Measurements from ENCODE around the gene PGM3.
A peak's percentile ranks its signal among the peaks of the same experiment; 100 is the strongest.

PGM3 gene

DNA sequence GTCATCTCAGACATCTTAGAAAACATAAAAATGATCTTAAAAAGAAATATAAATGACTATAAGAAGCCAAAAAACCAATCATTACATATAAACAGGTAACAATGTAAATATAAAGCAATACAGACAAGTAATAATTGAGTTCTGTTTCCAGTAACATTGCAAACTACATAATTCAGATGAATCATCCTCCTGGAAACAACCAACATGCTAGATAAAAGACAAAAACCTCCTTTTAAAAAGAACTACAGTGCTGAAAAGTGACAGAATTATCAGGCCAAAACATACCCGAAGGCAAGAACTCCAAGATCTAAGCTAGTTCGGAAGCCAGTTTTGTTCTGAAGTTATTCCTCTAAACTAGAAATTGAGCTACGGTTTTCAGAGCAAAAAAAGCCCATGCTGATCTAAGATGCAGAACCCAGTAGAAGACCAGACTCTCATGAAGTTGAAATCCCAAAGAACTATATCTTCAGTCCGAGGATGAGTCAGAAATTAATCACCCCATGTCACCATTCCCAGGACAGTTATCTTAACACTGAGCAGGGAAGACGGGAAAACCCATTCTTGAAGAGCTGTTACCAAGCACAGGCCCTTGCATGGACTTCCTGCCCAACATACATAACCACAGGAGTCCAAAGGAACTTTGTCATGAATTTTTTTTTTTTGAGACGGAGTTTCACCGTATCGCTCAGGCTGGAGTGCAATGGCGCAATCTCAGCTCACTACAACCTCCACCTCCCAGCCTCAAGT is 9.8 kb downstream of the PGM3 start:
- DNase-seq = no peak

DNA sequence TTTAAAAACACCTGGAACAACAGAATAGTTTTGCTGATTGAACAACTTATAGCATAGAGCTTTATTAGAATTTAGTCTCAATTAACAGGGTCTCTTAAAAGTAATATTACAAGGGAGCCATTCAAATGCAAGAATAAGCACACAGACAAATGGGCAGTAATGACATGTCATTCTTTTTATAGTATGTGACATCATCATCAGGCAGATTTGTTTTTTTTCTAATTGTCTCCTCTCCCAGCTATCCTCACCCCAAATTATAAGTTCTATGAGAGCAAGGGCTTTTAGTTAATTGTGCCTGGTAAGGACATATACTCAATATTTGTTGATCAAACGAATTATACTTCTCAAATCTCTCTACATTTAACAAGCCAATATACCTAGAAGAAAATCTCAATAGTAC is 11.0 kb downstream of the PGM3 start:
- DNase-seq = no peak

DNA sequence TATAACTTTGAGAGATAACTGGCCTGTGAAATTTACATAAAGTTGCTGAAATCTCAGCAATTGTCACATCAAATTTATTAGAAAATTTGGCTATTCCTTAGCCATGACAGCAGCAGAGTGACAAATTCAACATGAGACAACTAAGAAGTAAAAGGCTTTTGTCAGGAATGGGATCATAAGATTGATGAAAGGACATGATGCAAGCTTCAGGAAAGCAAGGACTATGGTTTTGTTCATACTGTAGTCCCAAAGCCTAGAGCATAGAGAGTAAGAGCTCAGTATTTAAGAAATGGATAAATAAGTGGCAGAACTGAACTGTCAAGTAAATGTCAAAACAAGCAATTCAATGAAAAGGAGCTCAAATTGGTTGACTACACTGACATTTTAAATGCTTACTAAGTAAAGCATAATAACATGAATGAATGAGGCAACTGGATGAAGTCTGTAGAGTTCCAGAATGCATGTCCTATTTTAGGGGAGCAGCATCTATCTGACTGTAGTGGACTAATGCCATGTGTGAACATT is 12.6 kb downstream of the PGM3 start:
- DNase-seq = no peak

DNA sequence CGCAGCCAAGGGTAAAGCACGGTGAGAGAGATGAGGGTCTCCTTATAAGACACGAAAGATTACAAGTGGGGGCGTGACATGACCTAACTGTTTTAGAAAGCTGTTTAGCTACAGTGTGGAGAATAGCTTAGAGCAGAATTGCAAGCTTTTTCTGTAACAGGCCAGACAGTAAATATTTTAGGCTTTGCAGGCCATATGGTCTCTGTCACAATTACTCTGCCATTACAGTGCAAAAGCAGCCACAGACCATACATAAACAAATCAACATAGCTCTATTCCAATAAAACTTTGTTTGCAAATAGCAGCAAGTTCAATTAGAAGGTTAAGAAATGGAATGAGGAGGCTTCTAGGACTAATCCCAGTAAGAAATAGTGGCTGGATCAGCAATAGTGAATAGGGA is 16.8 kb downstream of the PGM3 start:
- no peak for DNase-seq

DNA sequence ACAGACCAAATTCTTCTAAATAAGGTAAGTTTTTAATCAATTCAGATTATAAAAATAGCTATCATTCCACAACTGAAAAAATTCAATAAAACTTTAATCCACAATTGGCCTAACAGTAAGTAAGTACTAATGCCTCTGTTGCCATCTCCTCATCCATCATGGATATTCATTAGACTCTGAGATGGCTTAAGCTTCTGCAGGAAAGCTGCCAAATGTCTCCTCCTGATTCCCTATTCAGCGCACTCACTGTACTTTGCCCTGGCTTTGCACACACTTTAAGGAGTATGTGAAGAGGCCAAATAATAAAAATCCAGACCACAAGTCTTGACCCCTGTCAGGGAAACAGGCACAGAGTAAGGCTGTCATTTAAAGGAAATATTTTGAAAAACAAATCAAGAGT is 23.6 kb downstream of the PGM3 start:
- no peak for DNase-seq

DNA sequence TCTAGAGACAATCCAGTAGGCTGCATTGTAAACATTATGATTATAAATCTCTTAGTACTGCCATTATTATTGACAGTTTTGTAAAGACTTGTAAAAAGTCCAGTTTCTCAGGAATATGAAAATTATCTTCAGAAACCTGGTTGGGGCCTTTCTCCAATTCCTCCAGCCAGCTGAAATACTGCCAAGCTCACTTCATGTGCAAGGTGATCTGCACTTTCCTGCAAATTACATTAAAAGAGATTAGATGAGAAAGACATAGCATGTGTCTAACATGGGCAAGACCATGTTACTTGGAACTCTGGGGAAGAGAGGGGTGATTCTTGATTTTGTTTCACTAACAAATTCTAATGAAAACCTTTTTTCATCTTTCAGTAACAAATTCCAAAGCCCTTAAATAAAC is 24.0 kb downstream of the PGM3 start:
- no peak for DNase-seq

DNA sequence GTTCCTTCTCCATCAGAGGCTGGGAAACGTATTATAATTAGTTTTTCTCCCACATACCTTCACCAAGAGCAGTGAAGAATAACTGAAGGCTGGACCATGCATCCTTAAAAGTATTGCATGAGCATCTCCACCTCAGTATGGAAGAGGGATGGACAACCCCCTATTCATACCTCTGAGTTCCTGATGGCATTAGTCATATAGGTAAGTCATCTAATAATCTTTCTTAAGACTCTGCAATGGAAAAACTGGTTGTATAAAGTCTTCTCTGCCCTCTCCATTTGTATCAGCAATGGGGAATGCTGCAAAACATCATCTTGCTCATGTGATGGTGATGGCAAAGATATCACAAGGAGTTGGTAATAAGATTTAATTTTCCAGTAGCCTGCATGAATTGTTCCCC is 24.5 kb downstream of the PGM3 start:
- DNase-seq = no peak

DNA sequence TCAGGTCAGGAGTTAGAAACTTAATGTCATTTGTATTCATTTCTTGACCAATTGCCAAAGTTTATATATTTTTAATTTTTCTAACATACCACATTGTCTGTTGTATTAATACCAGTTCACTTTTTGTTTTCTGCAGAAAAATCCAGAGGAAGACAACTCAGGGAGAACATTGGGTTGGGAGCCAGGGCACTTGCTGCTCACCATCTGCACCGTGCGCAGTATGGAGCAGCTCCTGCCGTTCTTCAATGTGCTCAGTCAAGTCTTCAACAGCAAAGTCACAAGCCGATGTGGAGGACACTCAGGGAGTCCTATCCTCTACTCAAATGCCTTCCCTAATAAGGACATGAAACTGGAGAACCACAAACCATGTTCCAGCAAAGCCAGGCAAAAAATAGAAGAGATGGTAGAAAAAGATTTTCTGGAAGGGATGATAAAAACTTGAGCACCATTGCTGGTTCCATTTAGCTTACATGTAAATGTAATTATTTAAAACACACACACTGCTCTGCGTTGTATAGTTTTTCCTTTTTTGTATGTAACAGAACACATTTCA is 25.3 kb downstream of the PGM3 start:
- no peak for DNase-seq

DNA sequence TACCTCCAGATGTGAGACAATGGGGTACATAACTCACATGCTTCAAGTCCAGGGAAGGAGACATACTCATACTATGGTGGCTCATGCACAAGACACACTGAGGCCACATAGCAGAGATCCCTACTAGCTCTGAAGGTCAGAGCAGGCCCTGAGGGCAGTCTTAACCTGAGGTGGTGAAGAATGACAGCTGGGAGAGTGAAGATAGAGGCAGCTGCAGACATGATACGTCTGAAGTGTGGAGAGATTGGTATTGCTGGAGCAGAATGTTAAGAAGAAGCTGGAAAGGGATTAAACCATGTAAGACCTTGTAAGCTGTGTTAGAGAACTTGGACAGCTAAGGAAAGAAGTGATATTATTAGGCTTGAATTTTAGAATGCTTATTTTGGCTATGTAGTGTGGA is 32.9 kb downstream of the PGM3 start:
- DNase-seq = no peak

DNA sequence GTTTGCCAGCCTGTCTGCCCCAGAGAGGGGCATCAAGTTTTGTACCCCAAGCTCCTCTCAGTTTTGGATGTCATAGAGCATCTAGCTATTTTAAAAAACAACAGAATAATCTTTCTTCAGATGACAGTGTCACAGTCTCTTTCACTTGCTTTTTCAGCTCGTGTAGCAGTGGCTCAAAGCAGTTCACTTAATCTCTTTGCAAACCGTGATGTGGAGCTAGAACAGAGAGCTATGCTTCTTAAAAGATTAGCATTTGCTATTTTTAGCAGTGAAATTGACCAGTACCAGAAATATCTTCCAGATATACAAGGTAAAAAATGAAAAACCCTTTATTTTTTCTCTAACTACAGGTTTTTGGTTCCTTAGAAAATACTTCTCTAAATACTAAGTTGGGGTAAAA is 37.3 kb downstream of the PGM3 start:
- DNase-seq = no peak

DNA sequence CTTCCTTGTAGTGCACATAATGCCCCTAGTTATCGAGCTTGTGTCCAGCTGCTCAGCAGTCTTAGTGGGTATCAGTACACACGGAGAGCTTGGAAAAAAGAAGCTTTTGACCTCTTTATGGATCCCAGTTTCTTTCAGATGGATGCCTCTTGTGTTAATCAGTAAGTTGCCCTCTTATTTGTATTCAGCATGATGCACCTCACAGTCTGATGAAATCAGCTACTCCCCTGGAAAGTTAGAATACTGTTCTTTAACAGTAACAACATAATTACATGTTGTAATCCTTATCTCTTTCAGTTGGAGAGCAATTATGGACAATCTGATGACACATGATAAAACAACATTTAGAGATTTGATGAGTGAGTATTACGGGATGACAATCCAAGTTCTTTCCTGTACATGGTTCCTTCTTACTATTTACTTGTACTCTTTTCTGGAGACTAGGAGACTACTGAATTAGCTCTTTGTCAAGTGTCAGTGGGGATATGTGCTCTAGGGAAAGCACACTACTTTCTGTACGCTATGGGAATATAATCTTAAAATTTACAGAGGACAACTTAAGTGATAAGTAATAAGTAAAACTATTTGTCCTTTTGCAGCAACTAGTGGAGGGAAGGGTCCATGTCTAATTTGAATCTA is 39.1 kb downstream of the PGM3 start:
- DNase-seq = no peak

DNA sequence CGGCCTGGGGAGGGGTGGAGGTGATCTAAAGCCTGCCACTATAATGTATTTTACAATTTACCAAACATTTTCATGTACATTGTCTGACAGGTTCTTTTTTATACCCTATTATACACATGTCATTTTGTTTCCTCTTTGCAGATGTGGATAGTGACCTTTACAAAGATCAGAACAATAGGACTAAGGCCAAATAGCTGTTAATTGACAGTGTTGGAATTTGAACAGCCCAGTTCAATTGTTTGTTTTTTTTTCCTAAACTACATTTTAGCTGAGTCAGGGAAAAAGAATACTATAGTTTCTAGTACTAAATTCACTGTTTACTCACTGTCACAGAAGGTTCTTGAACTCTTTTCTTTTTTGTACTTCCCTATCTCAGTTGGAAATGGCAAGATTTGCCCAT is 40.2 kb downstream of the PGM3 start:
- no peak for DNase-seq

DNA sequence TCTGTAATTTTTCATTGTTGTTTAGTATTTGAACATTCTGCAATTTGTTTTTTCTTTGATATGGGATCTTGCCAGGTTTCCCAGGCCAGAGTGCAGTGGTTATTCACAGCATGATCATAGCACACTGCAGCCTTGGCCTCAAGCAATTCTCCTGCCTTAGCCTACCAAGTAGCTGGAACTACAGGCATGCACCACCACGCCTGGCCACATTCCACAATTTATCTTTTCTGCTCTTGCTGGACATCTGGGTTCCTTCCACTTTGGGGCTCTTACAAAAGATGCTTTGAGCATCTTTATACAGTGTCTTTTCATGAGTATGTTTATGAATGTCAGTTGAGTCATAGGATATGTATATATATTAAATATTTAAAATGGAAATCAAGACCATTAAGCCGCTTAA is 42.0 kb downstream of the PGM3 start:
- no peak for DNase-seq

DNA sequence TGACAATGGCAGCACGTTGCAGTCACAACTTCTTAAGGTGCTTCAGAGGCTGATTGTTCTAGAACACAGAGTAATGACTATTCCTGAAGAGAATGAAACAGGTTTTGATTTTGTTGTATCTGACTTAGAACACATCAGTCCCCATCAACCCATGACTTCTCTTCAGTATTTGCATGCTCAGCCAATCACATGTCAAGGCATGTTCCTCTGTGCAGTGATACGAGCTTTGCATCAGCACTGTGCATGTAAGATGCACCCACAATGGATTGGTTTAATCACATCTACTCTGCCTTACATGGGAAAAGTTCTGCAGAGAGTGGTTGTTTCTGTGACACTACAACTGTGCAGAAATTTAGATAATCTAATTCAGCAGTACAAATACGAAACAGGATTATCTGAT is 54.3 kb downstream of the PGM3 start:
- DNase-seq = no peak

DNA sequence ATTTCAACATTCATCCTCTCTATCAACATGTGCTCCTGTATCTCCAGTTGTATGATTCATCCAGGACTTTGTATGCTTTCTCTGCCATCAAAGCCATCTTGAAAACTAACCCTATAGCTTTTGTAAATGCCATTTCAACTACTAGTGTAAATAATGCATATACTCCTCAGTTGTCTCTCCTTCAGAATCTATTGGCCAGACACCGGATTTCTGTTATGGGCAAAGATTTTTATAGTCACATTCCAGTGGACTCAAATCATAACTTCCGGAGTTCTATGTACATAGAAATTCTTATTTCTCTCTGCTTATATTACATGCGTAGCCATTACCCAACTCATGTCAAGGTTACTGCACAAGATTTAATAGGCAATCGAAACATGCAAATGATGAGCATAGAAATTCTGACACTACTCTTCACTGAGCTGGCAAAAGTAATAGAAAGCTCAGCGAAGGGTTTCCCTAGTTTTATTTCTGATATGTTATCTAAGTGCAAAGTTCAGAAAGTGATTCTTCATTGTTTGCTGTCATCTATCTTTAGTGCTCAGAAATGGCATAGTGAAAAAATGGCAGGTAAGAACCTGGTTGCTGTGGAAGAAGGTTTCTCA is 54.8 kb downstream of the PGM3 start:
- no peak for DNase-seq

DNA sequence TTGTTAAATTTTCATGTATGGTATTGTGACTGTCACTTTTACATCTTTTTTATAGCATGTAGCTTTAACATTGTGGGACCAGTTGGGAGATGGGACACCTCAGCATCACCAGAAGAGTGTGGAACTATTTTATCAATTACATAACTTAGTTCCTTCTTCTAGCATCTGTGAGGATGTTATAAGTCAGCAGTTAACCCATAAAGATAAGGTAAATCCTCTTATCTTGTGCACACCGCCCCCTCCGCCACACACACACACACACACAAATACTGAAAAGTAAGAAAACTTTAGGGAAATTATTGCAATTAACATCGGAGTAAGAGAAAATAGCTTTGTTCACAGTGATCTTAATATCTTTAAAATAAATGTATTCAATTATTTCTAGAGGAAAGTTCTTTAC is 60.9 kb downstream of the PGM3 start:
- peak; percentile 39 for DNase-seq

DNA sequence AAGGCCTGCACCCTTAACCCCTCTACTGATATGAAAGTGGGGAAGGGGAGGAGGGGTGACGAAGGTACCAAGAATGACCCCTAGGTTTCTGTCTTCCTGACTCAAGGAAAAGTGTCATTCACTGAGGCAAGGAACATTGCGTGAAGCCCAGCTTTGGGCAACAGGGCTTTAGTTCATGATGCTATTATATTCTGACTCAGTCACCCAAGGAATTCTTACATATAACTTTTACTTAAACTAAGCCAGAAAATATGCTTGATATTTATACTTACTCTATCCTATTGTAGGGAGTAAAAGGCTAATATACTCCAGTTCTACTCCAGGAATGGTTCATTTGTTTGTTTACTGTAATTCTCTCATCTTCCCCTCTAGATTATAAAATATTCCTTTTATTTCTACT is 65.1 kb downstream of the PGM3 start:
- no peak for DNase-seq

DNA sequence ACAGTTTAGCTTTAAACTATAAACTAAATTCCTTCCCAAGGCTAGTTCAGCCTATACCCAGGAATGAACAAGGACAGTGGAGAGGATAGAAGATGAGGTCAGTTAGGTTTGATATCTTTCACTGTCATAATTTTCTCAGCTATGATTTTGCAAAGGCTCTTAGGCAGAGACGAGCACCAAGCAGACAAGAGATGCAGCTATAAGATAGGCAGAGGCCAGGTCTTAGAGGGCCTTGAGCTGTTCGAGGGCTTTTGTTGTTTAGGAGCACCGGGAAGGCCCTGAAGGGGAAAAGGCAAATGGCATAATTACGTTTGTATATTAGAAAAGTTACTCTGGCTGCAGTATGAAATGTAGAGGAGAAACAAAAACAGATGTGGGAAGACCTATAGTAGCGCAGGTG is 65.8 kb downstream of the PGM3 start:
- DNase-seq = no peak

DNA sequence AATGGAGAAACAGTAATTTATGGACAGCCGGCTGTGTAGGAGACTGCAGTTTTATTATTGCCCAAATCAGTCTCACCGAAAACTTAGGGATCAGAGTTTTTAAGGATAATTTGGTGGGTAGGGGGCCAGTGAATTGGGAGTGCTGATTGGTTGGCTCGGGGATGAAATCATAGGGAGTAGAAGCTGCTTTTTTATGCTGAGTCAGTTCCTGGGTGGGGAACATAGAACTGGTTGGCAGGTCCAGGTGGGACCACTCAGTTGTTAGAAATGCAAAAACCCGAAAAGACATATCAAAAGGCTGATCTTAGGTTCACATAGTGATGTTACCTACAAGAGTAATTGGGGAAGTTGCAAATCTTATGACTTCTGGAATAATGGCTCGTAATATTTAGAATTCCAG is 66.3 kb downstream of the PGM3 start:
- DNase-seq = no peak

DNA sequence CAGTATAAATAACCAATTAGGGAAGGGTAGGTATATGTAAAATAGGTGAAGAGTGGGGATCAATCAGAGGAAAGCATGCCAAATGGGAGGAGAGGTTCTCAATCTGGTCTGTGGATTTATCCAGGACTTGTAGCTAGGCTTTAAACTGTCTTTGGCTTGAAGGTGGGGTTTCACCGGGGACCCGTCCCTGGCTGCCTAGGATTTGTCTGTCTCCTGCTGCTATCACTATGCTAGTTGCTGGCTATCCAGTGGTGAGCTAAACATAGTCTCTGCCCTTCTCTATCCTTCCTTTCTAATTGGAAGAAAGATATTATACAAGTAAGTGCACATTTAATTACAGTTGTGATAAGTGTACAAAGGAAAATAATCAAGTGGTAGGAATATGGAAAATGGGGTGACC is 66.8 kb downstream of the PGM3 start:
- no peak for DNase-seq

DNA sequence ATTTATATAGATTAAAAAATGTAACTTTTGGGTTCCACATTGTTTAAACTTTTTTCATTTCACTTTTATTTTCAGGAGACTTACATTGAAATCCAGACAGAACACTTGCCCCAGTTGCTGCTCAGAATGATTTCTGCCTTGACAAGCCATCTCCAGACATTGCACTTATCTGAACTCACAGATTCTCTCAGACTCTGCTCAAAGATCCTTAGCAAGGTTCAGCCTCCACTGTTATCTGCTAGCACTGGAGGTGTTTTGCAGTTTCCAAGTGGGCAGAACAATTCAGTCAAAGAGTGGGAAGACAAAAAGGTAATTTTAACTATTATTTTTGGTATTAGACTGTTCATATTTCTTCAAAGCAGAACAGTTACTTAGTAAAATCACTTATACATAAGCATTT is 67.6 kb downstream of the PGM3 start:
- peak; percentile 32 for DNase-seq

DNA sequence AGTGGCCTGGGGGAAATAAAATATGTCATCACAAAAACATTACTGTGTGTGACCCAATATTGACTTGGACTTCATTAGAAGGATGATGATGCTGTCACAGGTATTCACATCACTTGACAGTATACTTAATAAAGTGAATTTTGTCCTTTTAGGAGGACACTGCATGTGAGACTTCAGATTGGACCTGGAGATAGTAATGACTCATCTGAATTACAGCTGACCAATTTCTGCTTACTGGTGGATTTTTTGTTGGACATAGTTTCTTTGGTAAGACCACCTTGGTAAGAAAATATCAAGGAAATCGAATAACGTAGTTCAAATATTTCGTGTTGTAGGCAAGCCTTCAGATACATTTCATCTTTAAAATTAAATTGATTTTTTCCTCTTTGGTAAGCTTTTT is 68.5 kb downstream of the PGM3 start:
- no peak for DNase-seq

DNA sequence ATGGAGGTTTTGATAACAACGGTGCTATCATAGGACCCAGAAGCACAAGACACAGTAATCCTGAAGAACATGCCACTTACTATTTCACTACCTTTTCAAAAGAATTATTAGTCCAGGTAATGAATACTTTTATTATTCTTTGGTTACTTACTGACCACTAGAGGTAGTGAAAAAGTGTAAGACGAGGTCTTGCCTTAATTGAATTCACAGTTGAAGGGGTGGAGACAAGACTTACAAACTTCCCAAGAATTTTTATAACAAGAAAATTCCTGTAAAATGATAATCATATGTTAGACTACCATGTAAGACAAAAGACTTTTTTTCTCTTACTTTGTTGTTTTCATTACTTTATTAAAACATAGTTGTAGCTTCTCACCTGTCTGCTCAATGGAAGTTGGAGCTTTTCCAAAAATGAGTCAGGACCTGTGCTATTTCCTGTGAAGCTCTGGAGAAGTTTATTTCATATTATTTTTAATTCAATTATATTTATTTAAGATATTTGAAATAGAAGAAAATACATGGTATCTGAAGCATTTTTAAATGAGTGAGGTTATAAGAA is 73.2 kb downstream of the PGM3 start:
- DNase-seq = no peak

DNA sequence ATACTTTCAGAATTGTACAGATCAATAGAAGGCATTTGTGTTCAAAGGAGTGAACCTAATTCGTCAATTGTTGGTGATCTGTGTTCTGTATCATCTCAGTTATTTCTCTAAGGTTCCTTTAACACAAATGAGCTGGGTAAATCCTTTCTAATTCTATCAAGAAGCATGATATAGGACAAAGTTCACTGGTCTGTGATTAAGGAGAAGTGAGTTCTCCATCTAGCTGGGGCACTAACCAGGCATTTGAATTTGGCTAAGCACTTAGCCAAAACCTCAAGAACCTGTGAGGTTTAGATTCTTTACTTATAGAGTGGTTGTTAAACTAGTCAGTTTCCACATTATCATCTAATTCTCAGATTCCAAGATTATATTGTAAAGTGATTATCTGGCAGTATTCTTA is 75.3 kb downstream of the PGM3 start:
- no peak for DNase-seq
